Neural progenitor cell (in vitro differentiated cells): ENCODE results near the gene GABRA4. TPM values are rescaled to one million over a fixed set of nuclear protein-coding genes. Genes with fewer than 3 reads are reported as not detected.

Source experiments
- DNase-seq: peaks from one replicate; pipeline ENCODE4 v3.0.0-alpha.2; 2016; ENCODE audit warnings: low spot score
- H2AFZ ChIP-seq: fragments of 200-600 bp; sonication (generic); replicated peaks from 2 replicates; pipeline ENCODE4 v1.6.1; 2016; ENCODE audit warnings: antibody characterized with exemption
- H3F3A ChIP-seq: fragments of 200-600 bp; sonication (generic); 2 replicates; pipeline ENCODE4 v1.6.1; 2016; ENCODE audit warnings: antibody characterized with exemption, low read depth
- H3K27ac ChIP-seq: fragments of 200-600 bp; sonication (generic); 2 replicates; pipeline ENCODE4 v1.5.1; 2016; ENCODE audit warnings: mild to moderate bottlenecking
- H3K27me3 ChIP-seq: fragments of 200-600 bp; sonication (generic); 2 replicates; pipeline ENCODE4 v1.6.1; 2016; ENCODE audit warnings: mild to moderate bottlenecking, moderate library complexity
- H3K36me3 ChIP-seq: fragments of 200-600 bp; sonication (generic); 2 replicates; pipeline ENCODE4 v1.5.1; 2016
- H3K4me1 ChIP-seq: fragments of 200-600 bp; sonication (generic); 2 replicates; pipeline ENCODE4 v1.6.1; 2016; ENCODE audit warnings: mixed run types
- H3K4me2 ChIP-seq: fragments of 200-600 bp; sonication (generic); 2 replicates; pipeline ENCODE4 v1.6.1; 2016
- H3K4me3 ChIP-seq: fragments of 200-600 bp; sonication (generic); 2 replicates; pipeline ENCODE4 v1.5.1; 2016
- H3K79me2 ChIP-seq: fragments of 200-600 bp; sonication (generic); 2 replicates; pipeline ENCODE4 v1.6.1; 2016; ENCODE audit warnings: low read depth
- H3K9ac ChIP-seq: fragments of 200-600 bp; sonication (generic); 2 replicates; pipeline ENCODE4 v1.6.1; 2016
- H3K9me3 ChIP-seq: fragments of 200-600 bp; sonication (generic); 2 replicates; pipeline ENCODE4 v1.5.1; 2016; ENCODE audit warnings: low read depth
- H4K20me1 ChIP-seq: fragments of 200-600 bp; sonication (generic); 2 replicates; pipeline ENCODE4 v1.6.1; 2016; ENCODE audit warnings: low read depth
- H3K27ac Mint-ChIP-seq: 3 replicates; pipeline ENCODE4 v1.8.0; 2021; ENCODE audit warnings: mixed read lengths
- H3K27me3 Mint-ChIP-seq: 2 replicates; pipeline ENCODE4 v1.8.0; 2022; ENCODE audit warnings: low read depth, mild to moderate bottlenecking, inconsistent platforms, moderate library complexity, mixed read lengths; ENCODE audit not compliant: insufficient read depth
- H3K36me3 Mint-ChIP-seq: 3 replicates; pipeline ENCODE4 v1.8.0; 2021; ENCODE audit warnings: mixed read lengths
- H3K4me1 Mint-ChIP-seq: 3 replicates; pipeline ENCODE4 v1.8.0; 2021; ENCODE audit warnings: mixed read lengths
- H3K4me3 Mint-ChIP-seq: 3 replicates; pipeline ENCODE4 v1.8.0; 2021; ENCODE audit warnings: mild to moderate bottlenecking, moderate library complexity, mixed read lengths
- H3K9me3 Mint-ChIP-seq: 3 replicates; pipeline ENCODE4 v1.8.0; 2020; ENCODE audit warnings: mixed read lengths
- CTCF ChIP-seq: fragments of 200-600 bp; sonication (generic); IDR thresholded peaks from 2 replicates; pipeline ENCODE4 v1.5.1; 2017; ENCODE audit warnings: antibody characterized with exemption, mild to moderate bottlenecking
- EZH2 ChIP-seq: fragments of 200-600 bp; sonication (generic); IDR thresholded peaks from 2 replicates; pipeline ENCODE4 v1.6.1; 2017; ENCODE audit warnings: antibody characterized with exemption, mild to moderate bottlenecking, moderate library complexity
- EZH2phosphoT487 ChIP-seq: fragments of 200-600 bp; sonication (generic); IDR thresholded peaks from 2 replicates; pipeline ENCODE4 v1.6.1; 2017; ENCODE audit warnings: antibody characterized with exemption
- total RNA-seq: library from RNA; depleted of rRNA; stranded (reverse); fragments of >200 nt; gene quantifications from 2 replicates; pipeline ENCODE4 v1.2.3, GENCODE V29; 2015; ENCODE audit warnings: low replicate concordance

GABRA4 gene
- total RNA-seq, 1 donor from 2014 or later = not detected

- no peak overlapping the region for H2AFZ ChIP-seq
- H3K27ac ChIP-seq = no peak overlapping the region
- no peaks in the 10 kb centered on the region for H3K4me1 ChIP-seq
- Mint-ChIP-seq H3K9me3 (no peaks in the 10 kb centered on the region), H3K4me1 (no peaks in the 10 kb centered on the region), H3K27ac (no peak overlapping the region), H3K27me3 (peaks cover 2% of the 10 kb centered on the region), H3K36me3 (no peaks in the 10 kb centered on the region), H3K4me3 (no peak overlapping the region)
- no peaks in the 10 kb centered on the region for H3K9me3 ChIP-seq
- H3K27me3 ChIP-seq = no peaks in the 10 kb centered on the region
- no peak overlapping the region for H3K4me2 ChIP-seq
- no peaks in the 10 kb centered on the region for H3F3A ChIP-seq
- TF ChIP-seq EZH2phosphoT487 = no peak
- no peak for TF ChIP-seq EZH2
- no peak for TF ChIP-seq CTCF
- H3K79me2 ChIP-seq = no peaks in the 10 kb centered on the region
- H3K36me3 ChIP-seq = no peaks in the 10 kb centered on the region
- no peaks in the 10 kb centered on the region for H4K20me1 ChIP-seq
- DNase-seq = no peak
- H3K4me3 ChIP-seq = no peak overlapping the region
- H3K9ac ChIP-seq = no peak overlapping the region
Measured at GRCh38 chr4:46900082-46900481, 93.3 kb downstream of the GABRA4 start.

- Histone ChIP-seq H3K27me3 (no peaks in the 10 kb centered on the region), H2AFZ (no peak overlapping the region), H3K79me2 (no peaks in the 10 kb centered on the region), H3F3A (no peaks in the 10 kb centered on the region), H3K4me2 (no peak overlapping the region), H3K36me3 (no peaks in the 10 kb centered on the region), H3K4me1 (no peaks in the 10 kb centered on the region), H4K20me1 (no peaks in the 10 kb centered on the region), H3K9ac (no peak overlapping the region), H3K9me3 (no peaks in the 10 kb centered on the region), H3K27ac (no peak overlapping the region), H3K4me3 (no peak overlapping the region)
- DNase-seq = no peak
- no peaks in the 10 kb centered on the region for H3K36me3 Mint-ChIP-seq
- H3K27me3 Mint-ChIP-seq = peaks cover 3% of the 10 kb centered on the region
- TF ChIP-seq EZH2phosphoT487 (no peak), EZH2 (no peak), CTCF (no peak)
- no peak overlapping the region for H3K27ac Mint-ChIP-seq
- H3K4me1 Mint-ChIP-seq = no peaks in the 10 kb centered on the region
- no peaks in the 10 kb centered on the region for H3K9me3 Mint-ChIP-seq
- no peak overlapping the region for H3K4me3 Mint-ChIP-seq
Measured at GRCh38 chr4:46894826-46895225, 98.6 kb downstream of the GABRA4 start.

- TF ChIP-seq EZH2 (no peak), CTCF (no peak), EZH2phosphoT487 (no peak)
- no peak overlapping the region for H3K27ac Mint-ChIP-seq
- no peaks in the 10 kb centered on the region for H3K4me1 ChIP-seq
- H2AFZ ChIP-seq = no peak overlapping the region
- H3K79me2 ChIP-seq = no peaks in the 10 kb centered on the region
- H3K4me3 ChIP-seq = no peak overlapping the region
- no peak overlapping the region for H3K9ac ChIP-seq
- no peak overlapping the region for H3K4me2 ChIP-seq
- no peaks in the 10 kb centered on the region for H3K27me3 ChIP-seq
- H3K36me3 ChIP-seq = no peaks in the 10 kb centered on the region
- H3F3A ChIP-seq = no peaks in the 10 kb centered on the region
- H3K4me1 Mint-ChIP-seq = no peaks in the 10 kb centered on the region
- no peaks in the 10 kb centered on the region for H4K20me1 ChIP-seq
- no peaks in the 10 kb centered on the region for H3K9me3 Mint-ChIP-seq
- H3K4me3 Mint-ChIP-seq = no peak overlapping the region
- H3K27me3 Mint-ChIP-seq = peaks cover 2% of the 10 kb centered on the region
- no peak for DNase-seq
- H3K36me3 Mint-ChIP-seq = no peaks in the 10 kb centered on the region
- no peak overlapping the region for H3K27ac ChIP-seq
- no peaks in the 10 kb centered on the region for H3K9me3 ChIP-seq
Measured at GRCh38 chr4:46890056-46890455, 103.3 kb downstream of the GABRA4 start.
